ENCODE measurements around the gene GRK2. TPM values are rescaled to one million over a fixed set of nuclear protein-coding genes. Genes with fewer than 3 reads are reported as not detected.

GRK2 gene
- total RNA-seq, 1 experiment from 2014 or later: 56.3 TPM

DNA sequence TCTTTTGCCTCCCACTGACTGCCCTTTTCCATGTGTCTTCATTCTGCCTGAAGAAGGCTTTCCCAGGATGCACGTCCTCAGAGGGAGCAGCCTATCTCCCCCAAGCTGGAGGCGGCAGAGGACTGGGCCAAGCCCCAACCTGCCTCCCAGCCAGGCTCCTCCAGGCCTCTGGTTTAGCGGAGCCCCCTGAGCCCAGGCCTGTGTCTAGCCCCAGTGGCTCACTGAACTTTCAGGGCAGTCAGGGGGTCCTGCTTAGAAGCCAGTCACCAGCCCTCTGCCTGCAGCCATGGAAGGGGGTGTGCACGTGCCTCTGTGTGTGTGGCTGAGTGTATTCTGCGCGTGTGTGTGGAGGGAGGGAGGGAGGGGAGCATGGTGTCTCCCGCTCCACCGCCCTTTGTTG lies 10.4 kb upstream of the GRK2 start:
- Histone ChIP-seq H3K18ac (ENCODE audit: insufficient read length, low read depth, low read length) (no peak overlapping the region), H2BK120ac (ENCODE audit: low read depth, low read length, poor library complexity, severe bottlenecking) (no peak overlapping the region), H3K27ac (ENCODE audit: insufficient read length, low read depth, low read length) (no peak overlapping the region), H2BK15ac (ENCODE audit: low read depth, low read length) (no peak overlapping the region), H3K9me3 (ENCODE audit: control insufficient read depth, low read depth, low read length) (no peaks in the 10 kb centered on the region), H3K23me2 (ENCODE audit: insufficient read length, low read depth, low read length, poor library complexity, severe bottlenecking) (no peaks in the 10 kb centered on the region), H4K8ac (replicated peaks; ENCODE audit: insufficient read length, low read depth, low read length) (no peak overlapping the region), H3K79me1 (ENCODE audit: insufficient read depth, low read depth, low read length, poor library complexity, severe bottlenecking) (no peaks in the 10 kb centered on the region), H3K79me2 (ENCODE audit: insufficient read depth, low read length) (no peaks in the 10 kb centered on the region), H3K4ac (ENCODE audit: low read depth, low read length) (no peak overlapping the region), H4K91ac (ENCODE audit: insufficient read length, low read depth, low read length) (no peak overlapping the region), H2AFZ (ENCODE audit: low read length) (no peak overlapping the region), H3K4me2 (ENCODE audit: insufficient read depth, insufficient read length, low read length) (no peak overlapping the region), H3K56ac (ENCODE audit: insufficient read length, low read depth, low read length) (no peak overlapping the region), H2BK5ac (ENCODE audit: insufficient read length, low read length) (no peak overlapping the region), H3K23ac (ENCODE audit: insufficient read length, low read depth, low read length) (no peak overlapping the region), H3K14ac (ENCODE audit: insufficient read depth, low read length) (no peak overlapping the region), H2BK12ac (ENCODE audit: insufficient read length, low read depth, low read length) (no peak overlapping the region), H3K27me3 (ENCODE audit: insufficient read depth, low read length) (no peaks in the 10 kb centered on the region), H2AK5ac (ENCODE audit: insufficient read length, low read length) (no peak overlapping the region), H4K20me1 (ENCODE audit: control insufficient read depth, insufficient read depth, insufficient read length) (no peaks in the 10 kb centered on the region), H3T11ph (ENCODE audit: low read length) (no peak overlapping the region), H3K4me1 (ENCODE audit: insufficient read depth, low read length) (no peaks in the 10 kb centered on the region), H2BK20ac (ENCODE audit: low read depth, low read length, poor library complexity, severe bottlenecking) (no peak overlapping the region), H4K5ac (ENCODE audit: insufficient read length, low read depth, low read length) (no peak overlapping the region), H3K9ac (ENCODE audit: extremely low read depth, insufficient read length, low read length) (no peak overlapping the region)
- DNase-seq: no peak
- Mint-ChIP-seq H3K4me3 (no peak overlapping the region), H3K27ac (no peak overlapping the region; a peak in 1 of 7 replicates), H3K36me3 (ENCODE audit: insufficient read depth in 1 of 3, low read depth in 3 of 3) (peaks cover 40 to 68% (median 61%) of the 10 kb centered on the region in 3 experiments; a peak in 6 of 7 replicates), H3K9me3 (no peaks in the 10 kb centered on the region), H3K27me3 (ENCODE audit: low read depth) (peaks cover 7% of the 10 kb centered on the region), H3K4me1 (no peaks in the 10 kb centered on the region)
- TF ChIP-seq, protein P1, sequence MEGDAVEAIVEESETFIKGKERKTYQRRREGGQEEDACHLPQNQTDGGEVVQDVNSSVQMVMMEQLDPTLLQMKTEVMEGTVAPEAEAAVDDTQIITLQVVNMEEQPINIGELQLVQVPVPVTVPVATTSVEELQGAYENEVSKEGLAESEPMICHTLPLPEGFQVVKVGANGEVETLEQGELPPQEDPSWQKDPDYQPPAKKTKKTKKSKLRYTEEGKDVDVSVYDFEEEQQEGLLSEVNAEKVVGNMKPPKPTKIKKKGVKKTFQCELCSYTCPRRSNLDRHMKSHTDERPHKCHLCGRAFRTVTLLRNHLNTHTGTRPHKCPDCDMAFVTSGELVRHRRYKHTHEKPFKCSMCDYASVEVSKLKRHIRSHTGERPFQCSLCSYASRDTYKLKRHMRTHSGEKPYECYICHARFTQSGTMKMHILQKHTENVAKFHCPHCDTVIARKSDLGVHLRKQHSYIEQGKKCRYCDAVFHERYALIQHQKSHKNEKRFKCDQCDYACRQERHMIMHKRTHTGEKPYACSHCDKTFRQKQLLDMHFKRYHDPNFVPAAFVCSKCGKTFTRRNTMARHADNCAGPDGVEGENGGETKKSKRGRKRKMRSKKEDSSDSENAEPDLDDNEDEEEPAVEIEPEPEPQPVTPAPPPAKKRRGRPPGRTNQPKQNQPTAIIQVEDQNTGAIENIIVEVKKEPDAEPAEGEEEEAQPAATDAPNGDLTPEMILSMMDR (conservative IDR thresholded peaks at IDR 0.05): no peak
- no CpG with 5 or more reads among the region's 8 CpGs for WGBS (ENCODE audit: extremely low coverage, insufficient read length, low lambda C conversion rate)

Measured in H9 (cell line).